Large intestine (tissue), 3 donors: ENCODE measurements around the gene UCKL1. TPM values are rescaled to one million over a fixed set of nuclear protein-coding genes. Genes with fewer than 3 reads are reported as not detected.
"Not testable (repeated sequence)": the region's sequence is repeated elsewhere in the genome, so short reads cannot be mapped to it uniquely, and the experiment has no call there.

ENCODE experiments used
- DNase-seq, 2 donors: peaks; one replicate each; pipeline versions ENCODE4 v3.0.0 to v3.0.0-alpha.2; 2013
- H3K27ac ChIP-seq: one replicate; pipeline ENCODE4 v1.5.1; 2013; ENCODE audit warnings: low read length
- H3K27me3 ChIP-seq: 2 replicates; pipeline ENCODE4 v1.6.1; 2013; ENCODE audit warnings: low read length; ENCODE audit not compliant: control insufficient read depth, insufficient read depth
- H3K36me3 ChIP-seq: 2 replicates; pipeline ENCODE4 v1.6.1; 2013; ENCODE audit warnings: low read length; ENCODE audit not compliant: control insufficient read depth, insufficient read depth
- H3K4me1 ChIP-seq: one replicate; pipeline ENCODE4 v1.6.1; 2013; ENCODE audit warnings: low read length; ENCODE audit not compliant: control insufficient read depth, insufficient read depth
- H3K4me3 ChIP-seq: one replicate; pipeline ENCODE4 v1.5.1; 2013; ENCODE audit warnings: low read length
- H3K9me3 ChIP-seq: one replicate; pipeline ENCODE4 v1.6.1; 2013; ENCODE audit warnings: mild to moderate bottlenecking, low read depth, low read length, moderate library complexity; ENCODE audit not compliant: control insufficient read depth
- WGBS: methylation state at CpG from one replicate; pipeline ENCODE4 v1.1.5; 2013; ENCODE audit warnings: low lambda C conversion rate; ENCODE audit not compliant: insufficient coverage; 5-methylcytosine and 5-hydroxymethylcytosine counted together
- polyA plus RNA-seq: library from polyadenylated mRNA; unstranded; fragments of 120-200 nt; gene quantifications from one replicate; pipeline ENCODE4 v1.2.1, GENCODE V29; 2013

UCKL1 gene
- polyA plus RNA-seq, 1 donor, result 54.2 TPM

DNA sequence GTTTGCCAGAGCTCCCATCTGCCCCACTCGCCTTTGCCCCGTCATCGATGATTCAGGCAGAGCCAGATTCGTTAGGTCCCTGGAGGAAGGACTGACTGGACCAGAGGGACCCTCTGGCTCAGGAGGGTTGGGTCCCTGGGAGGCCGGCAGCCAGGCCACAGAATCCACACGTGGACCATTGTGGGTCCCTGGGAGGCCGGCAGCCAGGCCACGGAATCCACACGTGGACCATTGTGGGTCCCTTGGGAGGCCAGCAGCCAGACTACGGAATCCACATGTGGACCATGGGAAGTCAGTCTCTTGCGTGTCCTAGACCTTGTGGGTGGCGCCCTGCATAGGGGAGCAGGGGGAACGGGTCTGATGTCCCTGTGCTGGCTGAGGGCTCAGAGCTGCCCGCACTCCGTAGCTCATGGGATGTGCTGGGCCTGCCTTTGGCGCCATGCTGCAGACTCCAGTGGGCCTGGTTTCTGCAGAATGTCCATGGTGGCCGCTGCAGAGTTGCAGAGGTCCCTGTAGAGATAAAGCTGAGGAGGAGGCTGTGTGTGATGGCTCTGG lies 23.5 kb downstream of the UCKL1 start:
- peaks cover 78% of the 10 kb centered on the region for H3K36me3 ChIP-seq
- no CpG with 5 or more reads among the region's 17 CpGs for WGBS

DNA sequence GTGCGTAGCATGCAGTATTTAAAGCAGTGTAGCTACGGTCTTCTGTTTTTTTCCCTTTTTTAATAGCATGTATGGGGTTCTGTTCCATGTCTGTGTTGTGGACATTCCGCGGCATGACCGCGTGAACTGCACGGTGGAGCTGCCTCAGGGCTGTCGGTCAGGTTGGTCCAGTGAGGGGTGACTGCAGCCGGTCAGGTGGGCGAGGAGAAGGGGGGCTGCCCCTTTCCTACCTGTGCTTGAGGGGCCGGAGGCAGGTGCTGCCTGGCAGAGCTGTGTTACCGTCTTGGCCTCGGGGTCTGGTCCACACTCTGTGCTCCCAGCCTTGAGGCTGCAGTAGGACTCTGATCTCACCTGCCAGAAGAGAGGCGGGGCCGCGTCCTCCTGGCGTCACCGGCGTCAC lies 24.5 kb downstream of the UCKL1 start:
- H3K27ac ChIP-seq, result no peak overlapping the region
- H3K9me3 ChIP-seq, result no peaks in the 10 kb centered on the region
- H3K4me1 ChIP-seq, result no peaks in the 10 kb centered on the region
- no peak overlapping the region for H3K4me3 ChIP-seq
- WGBS, result no CpG with 5 or more reads among the region's 19 CpGs
- H3K36me3 ChIP-seq, result peaks cover 82% of the 10 kb centered on the region
- H3K27me3 ChIP-seq, result no peaks in the 10 kb centered on the region
- DNase-seq, result no peak

More for the DNA sequence above, 23.5 kb downstream of the UCKL1 start:
- Histone ChIP-seq H3K27ac (no peak overlapping the region), H3K27me3 (no peaks in the 10 kb centered on the region), H3K4me3 (no peak overlapping the region), H3K9me3 (no peaks in the 10 kb centered on the region), H3K4me1 (no peaks in the 10 kb centered on the region)
- DNase-seq, result no peak

DNA sequence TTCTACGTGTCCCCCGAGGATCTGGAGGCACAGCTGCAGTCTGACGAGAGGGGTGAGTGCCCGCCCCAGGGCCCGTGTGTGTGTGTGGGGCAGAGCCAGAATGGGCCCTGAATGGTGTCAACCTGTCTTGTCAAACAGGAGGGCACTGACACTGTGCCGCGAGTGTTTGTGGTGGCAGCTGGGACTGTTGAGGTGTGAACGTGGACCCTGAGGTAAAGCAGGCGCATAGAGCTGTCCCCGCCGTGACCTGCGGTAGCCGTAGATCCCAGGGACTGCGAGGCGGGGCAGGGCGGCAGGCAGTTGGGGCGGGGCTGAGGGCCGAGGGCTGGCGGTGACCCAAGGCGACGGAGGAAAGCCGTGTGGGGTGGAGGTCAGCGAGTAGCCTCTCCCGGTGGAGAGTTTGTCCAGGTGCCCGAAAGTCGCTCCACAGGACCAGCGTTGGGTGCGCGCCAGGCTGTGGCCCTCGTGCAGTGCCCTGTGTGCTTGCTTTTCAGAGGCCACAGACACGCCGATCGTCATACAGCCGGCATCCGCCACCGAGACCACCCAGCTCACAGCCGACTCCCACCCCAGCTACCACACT lies 25.2 kb downstream of the UCKL1 start:
- no CpG with 5 or more reads among the region's 37 CpGs for WGBS
- peaks cover 86% of the 10 kb centered on the region for H3K36me3 ChIP-seq
- H3K4me3 ChIP-seq, result no peak overlapping the region

DNA sequence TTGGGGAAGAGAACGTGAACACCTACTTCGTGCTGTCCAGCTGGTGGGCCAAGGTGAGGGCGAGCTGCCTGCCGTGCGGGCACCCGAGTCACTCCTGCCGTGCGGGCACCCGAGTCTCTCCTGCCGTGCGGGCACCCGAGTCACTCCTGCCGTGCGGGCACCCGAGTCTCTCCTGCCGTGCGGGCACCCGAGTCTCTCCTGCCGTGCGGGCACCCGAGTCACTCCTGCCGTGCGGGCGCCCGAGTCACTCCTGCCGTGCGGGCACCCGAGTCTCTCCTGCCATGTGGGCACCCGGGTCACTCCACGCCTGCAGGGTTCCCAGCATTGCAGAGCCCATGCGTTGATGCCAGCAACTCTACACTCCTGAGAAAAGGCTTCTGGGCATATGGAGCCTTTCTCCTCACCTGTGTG lies 26.7 kb downstream of the UCKL1 start:
- WGBS, result no CpG with 5 or more reads among the region's 31 CpGs
- H3K9me3 ChIP-seq, DNase-seq, H3K27me3 ChIP-seq, H3K27ac ChIP-seq, H3K4me3 ChIP-seq, H3K4me1 ChIP-seq: not testable (repeated sequence)
- peaks cover 70% of the 10 kb centered on the region for H3K36me3 ChIP-seq

More for the DNA sequence above, 25.2 kb downstream of the UCKL1 start:
- no peaks in the 10 kb centered on the region for H3K4me1 ChIP-seq
- no peaks in the 10 kb centered on the region for H3K9me3 ChIP-seq
- H3K27ac ChIP-seq, result no peak overlapping the region
- DNase-seq, result no peak
- H3K27me3 ChIP-seq, result no peaks in the 10 kb centered on the region

DNA sequence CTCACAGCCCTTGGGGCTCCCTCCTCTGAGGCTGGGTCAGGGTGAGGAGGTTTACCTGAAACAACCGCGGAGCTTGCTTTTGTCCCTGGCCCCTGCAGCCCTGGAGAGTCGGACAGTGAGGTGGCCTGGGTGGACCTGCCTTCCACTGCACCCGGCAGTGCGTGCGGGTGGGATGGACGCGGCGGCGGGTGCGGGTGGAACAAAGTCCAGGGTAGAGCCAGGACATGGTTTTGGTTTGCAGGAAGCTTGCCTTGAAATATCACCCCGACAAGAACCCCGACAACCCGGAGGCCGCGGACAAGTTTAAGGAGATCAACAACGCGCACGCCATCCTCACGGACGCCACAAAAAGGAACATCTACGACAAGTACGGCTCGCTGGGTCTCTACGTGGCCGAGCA lies 27.1 kb downstream of the UCKL1 start:
- Histone ChIP-seq H3K36me3 (peaks cover 66% of the 10 kb centered on the region), H3K27ac (no peak overlapping the region), H3K27me3 (no peaks in the 10 kb centered on the region), H3K4me3 (no peak overlapping the region), H3K9me3 (no peaks in the 10 kb centered on the region), H3K4me1 (no peaks in the 10 kb centered on the region)
- no CpG with 5 or more reads among the region's 26 CpGs for WGBS
- DNase-seq, result no peak

DNA sequence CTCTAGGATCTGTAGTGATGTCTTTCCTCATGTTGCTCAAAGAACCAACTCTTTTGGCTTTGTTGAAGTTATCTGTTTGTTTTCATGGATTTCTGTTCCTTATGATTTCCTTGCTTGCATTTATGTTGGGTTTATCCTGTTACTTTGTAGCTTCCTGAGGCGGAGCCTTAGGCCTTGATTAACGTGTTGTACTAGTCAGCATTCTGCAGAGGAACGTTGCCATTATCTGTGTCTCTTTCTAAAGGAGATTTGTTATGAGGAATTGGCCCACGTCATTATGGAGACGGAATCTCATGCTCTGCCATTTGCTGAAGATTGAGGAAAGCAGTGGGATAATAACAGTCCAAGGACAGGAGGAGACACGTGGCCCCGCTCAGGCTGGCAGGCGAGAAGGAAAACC lies 29.9 kb downstream of the UCKL1 start:
- WGBS, result no CpG with 5 or more reads among the region's 8 CpGs
- Histone ChIP-seq H3K4me3 (no peak overlapping the region), H3K9me3 (no peaks in the 10 kb centered on the region), H3K4me1 (no peaks in the 10 kb centered on the region), H3K27me3 (no peaks in the 10 kb centered on the region), H3K36me3 (peaks cover 42% of the 10 kb centered on the region), H3K27ac (no peak overlapping the region)
- DNase-seq, result no peak

DNA sequence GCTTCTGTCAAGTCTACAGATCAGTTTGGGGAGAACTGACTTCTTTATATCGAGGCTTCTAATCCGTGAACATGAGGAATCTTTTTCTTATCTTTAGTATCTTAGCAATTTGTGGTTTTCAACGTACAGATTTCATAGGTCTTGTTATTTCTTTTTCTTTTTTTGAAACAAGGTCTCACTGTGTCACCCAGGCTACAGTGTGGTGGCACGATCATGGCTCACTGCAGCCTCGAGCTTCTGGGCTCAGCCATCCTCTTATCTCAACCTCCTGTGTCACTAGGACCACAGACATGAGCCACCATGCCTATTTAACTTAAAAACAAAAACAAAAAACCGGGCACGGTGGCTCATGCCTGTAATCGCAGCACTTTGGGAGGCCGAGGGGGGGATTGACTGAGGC lies 32.0 kb downstream of the UCKL1 start:
- H3K36me3 ChIP-seq, result peaks cover 30% of the 10 kb centered on the region
- no peaks in the 10 kb centered on the region for H3K4me1 ChIP-seq
- no peak for DNase-seq
- no peak overlapping the region for H3K4me3 ChIP-seq
- no peak overlapping the region for H3K27ac ChIP-seq
- H3K9me3 ChIP-seq, result no peaks in the 10 kb centered on the region
- no peaks in the 10 kb centered on the region for H3K27me3 ChIP-seq
- WGBS, result 73% methylated on average over 2 of the region's 9 CpGs

DNA sequence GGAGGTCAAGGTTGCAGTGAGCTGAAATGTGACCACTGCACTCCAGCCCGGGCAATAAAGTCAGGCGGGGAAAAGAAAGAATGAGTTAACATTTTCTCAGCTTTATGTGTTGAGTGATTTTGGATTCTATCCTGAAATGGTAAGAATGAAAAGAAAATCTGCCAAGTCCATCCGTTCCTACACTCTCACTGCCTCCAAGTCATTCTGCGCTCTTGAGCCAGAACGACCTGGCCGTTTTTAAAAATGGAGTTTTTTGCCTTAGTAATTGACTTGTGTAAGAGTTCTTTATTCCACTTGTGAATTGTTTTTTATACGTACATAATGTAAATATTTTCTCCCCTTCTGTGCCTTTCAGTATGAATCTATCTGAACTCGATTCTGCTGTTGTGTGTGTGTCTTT lies 32.6 kb downstream of the UCKL1 start:
- Histone ChIP-seq H3K27me3 (no peaks in the 10 kb centered on the region), H3K9me3 (no peaks in the 10 kb centered on the region), H3K4me1 (no peaks in the 10 kb centered on the region), H3K36me3 (peaks cover 24% of the 10 kb centered on the region), H3K4me3 (no peak overlapping the region), H3K27ac (no peak overlapping the region)
- no peak for DNase-seq
- no CpG with 5 or more reads among the region's 8 CpGs for WGBS

DNA sequence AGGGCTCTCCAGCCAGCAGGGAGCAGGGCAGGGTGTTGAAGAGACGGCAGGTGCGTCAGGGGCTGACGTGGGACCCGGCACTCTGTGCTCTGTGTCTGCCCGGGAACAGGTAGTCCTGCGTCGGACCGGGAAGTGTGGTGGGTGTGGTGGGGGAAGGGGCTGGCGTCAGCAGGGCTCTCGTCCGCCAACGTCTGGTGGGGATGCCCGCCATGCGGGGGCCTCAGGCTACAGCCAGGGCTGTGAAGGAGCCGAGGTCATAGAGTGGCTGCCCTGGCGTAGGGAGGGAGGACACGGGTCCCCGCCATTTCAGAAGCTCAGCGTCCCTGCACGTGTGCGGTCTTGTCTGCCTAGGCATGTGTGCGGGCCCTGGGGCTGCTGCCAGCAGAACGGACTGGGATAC lies 36.0 kb downstream of the UCKL1 start:
- H3K4me3 ChIP-seq, result no peak overlapping the region
- H3K27me3 ChIP-seq, result no peaks in the 10 kb centered on the region
- DNase-seq, result no peak
- peaks cover 14% of the 10 kb centered on the region for H3K36me3 ChIP-seq
- H3K4me1 ChIP-seq, result no peaks in the 10 kb centered on the region
- WGBS, result 86% methylated on average over 2 of the region's 23 CpGs
- H3K9me3 ChIP-seq, result no peaks in the 10 kb centered on the region
- H3K27ac ChIP-seq, result no peak overlapping the region

DNA sequence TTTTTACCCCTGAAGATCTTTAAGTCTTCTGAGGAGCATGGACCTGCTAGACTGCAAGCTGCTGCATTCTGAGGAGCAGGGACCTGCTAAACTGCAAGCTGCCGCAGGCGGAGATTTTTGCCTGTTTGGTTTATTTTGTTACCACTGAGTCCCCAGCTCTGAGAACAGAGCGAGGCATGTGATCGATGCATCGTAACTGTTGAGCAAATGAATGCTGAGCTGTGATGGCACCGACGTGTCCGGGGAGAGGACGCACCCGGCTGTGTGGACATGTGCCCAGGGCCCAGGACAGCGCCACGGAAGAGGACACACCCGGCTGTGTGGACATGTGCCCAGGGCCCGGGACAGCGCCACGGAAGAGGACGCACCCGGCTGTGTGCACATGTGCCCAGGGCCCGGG lies 37.1 kb downstream of the UCKL1 start:
- no peak overlapping the region for H3K4me3 ChIP-seq
- H3K27ac ChIP-seq, result no peak overlapping the region
- WGBS, result no CpG with 5 or more reads among the region's 19 CpGs
- no peaks in the 10 kb centered on the region for H3K4me1 ChIP-seq
- H3K36me3 ChIP-seq, result peaks cover 14% of the 10 kb centered on the region
- no peak for DNase-seq
- no peaks in the 10 kb centered on the region for H3K9me3 ChIP-seq
- no peaks in the 10 kb centered on the region for H3K27me3 ChIP-seq

DNA sequence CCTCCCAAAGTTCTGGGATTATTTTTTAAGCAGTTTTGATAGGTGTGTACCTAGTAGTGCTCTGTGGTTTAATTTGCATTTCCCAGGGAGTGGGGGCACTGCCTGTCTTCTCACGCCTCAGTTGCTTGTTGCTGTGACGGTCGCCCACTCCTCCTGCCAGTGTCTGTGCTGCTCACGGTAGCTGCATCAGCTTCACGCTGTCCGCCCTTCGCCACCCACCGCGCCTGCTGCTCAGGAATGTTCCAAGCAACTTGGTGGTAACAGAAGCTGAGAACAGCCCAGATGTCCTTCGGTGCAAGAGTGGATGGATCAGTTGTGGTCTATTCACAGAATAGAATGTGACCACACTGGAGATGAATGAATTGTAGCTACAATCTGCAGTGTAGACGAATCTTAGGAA lies 38.4 kb downstream of the UCKL1 start:
- H3K36me3 ChIP-seq, result peaks cover 14% of the 10 kb centered on the region
- no peaks in the 10 kb centered on the region for H3K9me3 ChIP-seq
- no peaks in the 10 kb centered on the region for H3K4me1 ChIP-seq
- WGBS, result no CpG with 5 or more reads among the region's 11 CpGs
- H3K27ac ChIP-seq, result no peak overlapping the region
- no peaks in the 10 kb centered on the region for H3K27me3 ChIP-seq
- H3K4me3 ChIP-seq, result no peak overlapping the region
- DNase-seq, result no peak
